Natural killer cell (primary cell): ENCODE results near the gene TXLNA. TPM values are rescaled to one million over a fixed set of nuclear protein-coding genes. Genes with fewer than 3 reads are reported as not detected.
A peak's percentile ranks its signal among the peaks of the same experiment; 100 is the strongest.

Experiments
- ATAC-seq, 3 donors: fragments of 150-1000 bp in 2 of 3; fragments of 200-7000 bp in 1 of 3; cut with Tn5 transposase; 1 replicate in 1 of 3; 2 replicates in 2 of 3; pipeline ENCODE4 v1.10.0; 2021; ENCODE audit warnings: mild to moderate bottlenecking in 2 of 3, moderate library complexity in 2 of 3
- DNase-seq, 2 donors: peaks; one replicate each; pipeline versions ENCODE4 v3.0.0 to v3.0.0-alpha.2; 2013 to 2021; ENCODE audit warnings: mixed read lengths in 1 of 2
- H3K27ac ChIP-seq: one replicate; pipeline ENCODE4 v1.5.1; 2013; ENCODE audit warnings: mild to moderate bottlenecking, low read length
- H3K27me3 ChIP-seq: one replicate; pipeline ENCODE4 v1.6.1; 2013; ENCODE audit warnings: low read length; ENCODE audit not compliant: control insufficient read depth, insufficient read depth
- H3K36me3 ChIP-seq: one replicate; pipeline ENCODE4 v1.6.1; 2013; ENCODE audit warnings: low read length; ENCODE audit not compliant: control insufficient read depth, insufficient read depth
- H3K4me1 ChIP-seq: one replicate; pipeline ENCODE4 v1.6.1; 2013; ENCODE audit warnings: low read length; ENCODE audit not compliant: control insufficient read depth, insufficient read depth
- H3K4me3 ChIP-seq: one replicate; pipeline ENCODE4 v1.5.1; 2013; ENCODE audit warnings: low read length
- H3K9me3 ChIP-seq: one replicate; pipeline ENCODE4 v1.6.1; 2013; ENCODE audit warnings: low read length; ENCODE audit not compliant: control insufficient read depth, insufficient read depth
- H3K27ac Mint-ChIP-seq, 2 donors: one replicate each; pipeline ENCODE4 v1.8.0; 2022; ENCODE audit warnings: mild to moderate bottlenecking in 2 of 2, mixed read lengths in 2 of 2, moderate library complexity in 1 of 2
- H3K27me3 Mint-ChIP-seq, 2 donors: one replicate each; pipeline ENCODE4 v1.8.0; 2022; ENCODE audit warnings: low read depth in 2 of 2, mixed read lengths in 2 of 2
- H3K36me3 Mint-ChIP-seq: one replicate; pipeline ENCODE4 v1.8.0; 2022; ENCODE audit warnings: mixed read lengths
- H3K4me1 Mint-ChIP-seq, 2 donors: one replicate each; pipeline ENCODE4 v1.8.0; 2022; ENCODE audit warnings: mixed read lengths in 2 of 2
- H3K4me3 Mint-ChIP-seq: one replicate; pipeline ENCODE4 v1.8.0; 2022; ENCODE audit warnings: mild to moderate bottlenecking, moderate library complexity, mixed read lengths
- H3K9me3 Mint-ChIP-seq, 2 donors: one replicate each; pipeline ENCODE4 v1.8.0; 2022; ENCODE audit warnings: mixed read lengths in 2 of 2
- WGBS: methylation state at CpG from one replicate; pipeline ENCODE4 v1.1.7; 2013; ENCODE audit warnings: missing lambda C conversion rate; ENCODE audit not compliant: insufficient coverage; 5-methylcytosine and 5-hydroxymethylcytosine counted together
- intact Hi-C: fragments of 100-400 bp; cut with micrococcal nuclease; formaldehyde crosslinking; loops from one replicate; pipeline ENCODE4 v1.14.2; 2022
- total RNA-seq, 4 donors: library from RNA; stranded (reverse); fragments of 120-200 nt in 1 of 4; gene quantifications; one replicate each; pipeline versions ENCODE4 v1.2.3 to v1.2.4, GENCODE V29; 2013 to 2022
- TF ChIP-seq, protein P1 (sequence below): fragments of 200-600 bp; IDR thresholded peaks from one replicate; pipeline ENCODE4 v1.8.0; 2022; ENCODE audit warnings: antibody characterized with exemption

Gene TXLNA
- total RNA-seq, 3 donors from 2014 or later (not counting 1 experiment from before 2014, with no cell fraction given), result 26.0 to 36.0 (median 33.3) TPM

GRCh38 chr1:32219022-32219421 is 39.5 kb downstream of the TXLNA start:
- Histone ChIP-seq H3K9me3 (no peaks in the 10 kb centered on the region), H3K4me3 (no peak overlapping the region), H3K27ac (no peak overlapping the region), H3K27me3 (no peaks in the 10 kb centered on the region), H3K4me1 (peaks cover 31% of the 10 kb centered on the region), H3K36me3 (peaks cover 39% of the 10 kb centered on the region)
- Mint-ChIP-seq H3K9me3 (no peaks in the 10 kb centered on the region), H3K27me3 (no peaks in the 10 kb centered on the region), H3K4me3 (no peak overlapping the region), H3K4me1 (peaks cover 15 to 28% of the 10 kb centered on the region in 2 donors), H3K27ac (no peak overlapping the region), H3K36me3 (no peaks in the 10 kb centered on the region)
- 87% methylated on average over 7 of the region's 7 CpGs for WGBS
- intact Hi-C loops, result loop anchor here (5.0 kb wide), 1 partner anchor 33 kb away; the partner anchor contains the start of gene LCK
- TF ChIP-seq, protein P1, sequence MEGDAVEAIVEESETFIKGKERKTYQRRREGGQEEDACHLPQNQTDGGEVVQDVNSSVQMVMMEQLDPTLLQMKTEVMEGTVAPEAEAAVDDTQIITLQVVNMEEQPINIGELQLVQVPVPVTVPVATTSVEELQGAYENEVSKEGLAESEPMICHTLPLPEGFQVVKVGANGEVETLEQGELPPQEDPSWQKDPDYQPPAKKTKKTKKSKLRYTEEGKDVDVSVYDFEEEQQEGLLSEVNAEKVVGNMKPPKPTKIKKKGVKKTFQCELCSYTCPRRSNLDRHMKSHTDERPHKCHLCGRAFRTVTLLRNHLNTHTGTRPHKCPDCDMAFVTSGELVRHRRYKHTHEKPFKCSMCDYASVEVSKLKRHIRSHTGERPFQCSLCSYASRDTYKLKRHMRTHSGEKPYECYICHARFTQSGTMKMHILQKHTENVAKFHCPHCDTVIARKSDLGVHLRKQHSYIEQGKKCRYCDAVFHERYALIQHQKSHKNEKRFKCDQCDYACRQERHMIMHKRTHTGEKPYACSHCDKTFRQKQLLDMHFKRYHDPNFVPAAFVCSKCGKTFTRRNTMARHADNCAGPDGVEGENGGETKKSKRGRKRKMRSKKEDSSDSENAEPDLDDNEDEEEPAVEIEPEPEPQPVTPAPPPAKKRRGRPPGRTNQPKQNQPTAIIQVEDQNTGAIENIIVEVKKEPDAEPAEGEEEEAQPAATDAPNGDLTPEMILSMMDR, result no peak
- no peak for ATAC-seq
- no peak for DNase-seq

GRCh38 chr1:32220746-32221580 is 41.5 kb downstream of the TXLNA start:
- DNase-seq (no peak), ATAC-seq (no peak)
- H3K27ac Mint-ChIP-seq, result peak overlapping the region; percentile 92 to 96
- Histone ChIP-seq H3K4me3 (peak overlapping the region; percentile 54), H3K27ac (no peak overlapping the region), H3K27me3 (no peaks in the 10 kb centered on the region), H3K4me1 (peaks cover 30% of the 10 kb centered on the region), H3K36me3 (peaks cover 35% of the 10 kb centered on the region), H3K9me3 (no peaks in the 10 kb centered on the region)
- H3K9me3 Mint-ChIP-seq, result no peaks in the 10 kb centered on the region
- no peaks in the 10 kb centered on the region for H3K36me3 Mint-ChIP-seq
- TF ChIP-seq, protein P1, result no peak
- no peaks in the 10 kb centered on the region for H3K27me3 Mint-ChIP-seq
- peaks cover 20 to 29% of the 10 kb centered on the region in 2 donors for H3K4me1 Mint-ChIP-seq
- peak overlapping the region; percentile 92 for H3K4me3 Mint-ChIP-seq
- 100% methylated on average over 4 of the region's 4 CpGs for WGBS
- intact Hi-C loops, result loop anchor here (5.0 kb wide), 1 partner anchor 116 kb away; the partner anchor contains the start of gene MARCKSL1

- no peak for DNase-seq
- Histone ChIP-seq H3K27me3 (no peaks in the 10 kb centered on the region), H3K4me1 (peaks cover 30% of the 10 kb centered on the region), H3K9me3 (no peaks in the 10 kb centered on the region), H3K27ac (peak overlapping the region; percentile 82), H3K36me3 (peaks cover 34% of the 10 kb centered on the region), H3K4me3 (peak overlapping the region; percentile 54)
- Mint-ChIP-seq H3K36me3 (no peaks in the 10 kb centered on the region), H3K27ac (peak overlapping the region; percentile 92 to 96), H3K9me3 (no peaks in the 10 kb centered on the region), H3K4me1 (peaks cover 20 to 29% of the 10 kb centered on the region in 2 donors), H3K4me3 (peak overlapping the region; percentile 92), H3K27me3 (no peaks in the 10 kb centered on the region)
- TF ChIP-seq, protein P1, result no peak
- intact Hi-C loops, result loop anchor here (5.0 kb wide), 1 partner anchor 116 kb away; the partner anchor contains the start of gene MARCKSL1
- WGBS, result 23% methylated on average over 12 of the region's 13 CpGs
- ATAC-seq, result no peak
These were observed 42.1 kb downstream of the TXLNA start for GRCh38 chr1:32221581-32221979.
